BE2C (cell line): ENCODE data around the gene PIK3R6.

Experiments
- DNase-seq: peaks from one replicate; pipeline ENCODE4 v3.0.0-alpha.2; 2020
- H3K27me3 ChIP-seq: fragments of 250-450 bp; sonication (Bioruptor Pico); 2 replicates; pipeline ENCODE4 v1.5.1; 2020; ENCODE audit warnings: mild to moderate bottlenecking
- H3K36me3 ChIP-seq: fragments of 250-450 bp; sonication (Bioruptor Pico); 2 replicates; pipeline ENCODE4 v1.5.1; 2020; ENCODE audit warnings: mild to moderate bottlenecking
- H3K4me1 ChIP-seq: fragments of 250-450 bp; sonication (Bioruptor Pico); 2 replicates; pipeline ENCODE4 v1.5.1; 2020
- H3K4me3 ChIP-seq: 2 replicates; pipeline ENCODE4 v1.5.1; 2011; ENCODE audit warnings: low read depth, low read length
- H3K9me3 ChIP-seq: fragments of 250-450 bp; sonication (Bioruptor Pico); 2 replicates; pipeline ENCODE4 v1.5.1; 2020
- CTCF ChIP-seq: IDR thresholded peaks from 2 replicates; pipeline ENCODE4 v1.5.1; 2012; ENCODE audit warnings: mild to moderate bottlenecking, low read depth, low read length

PIK3R6 gene

GRCh38 chr17:8900626-8901585 lies 33.4 kb upstream of the PIK3R6 start:
- Histone ChIP-seq H3K4me3 (no peak overlapping the region), H3K36me3 (no peaks in the 10 kb centered on the region), H3K4me1 (no peaks in the 10 kb centered on the region), H3K27me3 (no peaks in the 10 kb centered on the region), H3K9me3 (no peaks in the 10 kb centered on the region)
- TF ChIP-seq CTCF: no peak
- DNase-seq: no peak

- H3K36me3 ChIP-seq: no peaks in the 10 kb centered on the region
- TF ChIP-seq CTCF: no peak
- no peak for DNase-seq
- no peak overlapping the region for H3K4me3 ChIP-seq
- H3K9me3 ChIP-seq: no peaks in the 10 kb centered on the region
- H3K4me1 ChIP-seq: no peaks in the 10 kb centered on the region
- no peaks in the 10 kb centered on the region for H3K27me3 ChIP-seq
Observed at GRCh38 chr17:8900207-8900606, 32.7 kb upstream of the PIK3R6 start.

GRCh38 chr17:8898636-8899035 lies 31.2 kb upstream of the PIK3R6 start:
- Histone ChIP-seq H3K36me3 (no peaks in the 10 kb centered on the region), H3K4me1 (no peaks in the 10 kb centered on the region), H3K27me3 (no peaks in the 10 kb centered on the region), H3K9me3 (no peaks in the 10 kb centered on the region), H3K4me3 (no peak overlapping the region)
- DNase-seq: no peak
- TF ChIP-seq CTCF: no peak

GRCh38 chr17:8898126-8898525 lies 30.7 kb upstream of the PIK3R6 start:
- no peak for DNase-seq
- Histone ChIP-seq H3K36me3 (no peaks in the 10 kb centered on the region), H3K9me3 (no peaks in the 10 kb centered on the region), H3K4me1 (no peaks in the 10 kb centered on the region), H3K4me3 (no peak overlapping the region), H3K27me3 (no peaks in the 10 kb centered on the region)
- no peak for TF ChIP-seq CTCF

- no peak for DNase-seq
- Histone ChIP-seq H3K36me3 (no peaks in the 10 kb centered on the region), H3K4me1 (no peaks in the 10 kb centered on the region)
Observed at GRCh38 chr17:8896641-8897635, 29.5 kb upstream of the PIK3R6 start.

More at GRCh38 chr17:8896641-8897635, 29.5 kb upstream of the PIK3R6 start:
- no peaks in the 10 kb centered on the region for H3K9me3 ChIP-seq
- H3K27me3 ChIP-seq: no peaks in the 10 kb centered on the region
- TF ChIP-seq CTCF: no peak
- no peak overlapping the region for H3K4me3 ChIP-seq
